HepG2 (cell line): ENCODE data around the gene CDK18. TPM values are rescaled to one million over a fixed set of nuclear protein-coding genes. Genes with fewer than 3 reads are reported as not detected.
A peak's percentile ranks its signal among the peaks of the same experiment; 100 is the strongest.

Experiments
- ATF6 ChIP-seq: sonication (generic); formaldehyde crosslinking; conservative IDR thresholded peaks from 2 replicates; pipeline ENCODE4 v1.4.0; 2020; ENCODE audit warnings: missing genetic modification reagents
- HNF4A ChIP-seq: sonication (generic); formaldehyde crosslinking; IDR thresholded peaks from 2 replicates; pipeline ENCODE4 v1.4.0; 2020; ENCODE audit warnings: missing genetic modification reagents
- KLF16 ChIP-seq, 2 experiments: sonication (generic) in 1 of 2; formaldehyde crosslinking in 1 of 2; IDR thresholded peaks; 2 replicates each; pipeline versions ENCODE4 v1.6.1 to v1.8.0; 2016 to 2023; ENCODE audit warnings: missing genetic modification reagents in 2 of 2, missing compliant biosample characterization in 1 of 2
- SAFB2 ChIP-seq: sonication (generic); formaldehyde crosslinking; IDR thresholded peaks from 2 replicates; pipeline ENCODE4 v1.5.1; 2020; ENCODE audit warnings: missing genetic modification reagents, low read depth, mild to moderate bottlenecking, borderline replicate concordance
- SNRNP70 ChIP-seq: fragments of 200-400 bp; formaldehyde crosslinking; IDR thresholded peaks from 2 replicates; pipeline ENCODE4 v1.6.1; 2017; ENCODE audit warnings: mild to moderate bottlenecking, low read depth, low read length, moderate library complexity
- SP2 ChIP-seq: sonication (generic); formaldehyde crosslinking; IDR thresholded peaks from 2 replicates; pipeline ENCODE4 v1.5.1; 2020; ENCODE audit warnings: mild to moderate bottlenecking, missing genetic modification reagents
- XBP1 ChIP-seq: sonication (generic); formaldehyde crosslinking; IDR thresholded peaks from 2 replicates; pipeline ENCODE4 v1.5.0; 2020; ENCODE audit warnings: missing genetic modification reagents
- ZBTB42 ChIP-seq: sonication (generic); formaldehyde crosslinking; IDR thresholded peaks from 2 replicates; pipeline ENCODE4 v1.5.0; 2020; ENCODE audit warnings: mild to moderate bottlenecking, missing genetic modification reagents
- ZIK1 ChIP-seq: sonication (generic); formaldehyde crosslinking; IDR thresholded peaks from 2 replicates; pipeline ENCODE4 v1.5.0; 2020; ENCODE audit warnings: mild to moderate bottlenecking, low read depth, missing genetic modification reagents, borderline replicate concordance
- ZKSCAN8 ChIP-seq: IDR thresholded peaks from 2 replicates; pipeline ENCODE4 v1.6.1; 2016; ENCODE audit warnings: borderline replicate concordance, missing genetic modification reagents, missing compliant biosample characterization
- ZNF225 ChIP-seq: sonication (generic); formaldehyde crosslinking; IDR thresholded peaks from 2 replicates; pipeline ENCODE4 v1.4.0; 2020; ENCODE audit warnings: mild to moderate bottlenecking, missing genetic modification reagents
- ZNF432 ChIP-seq: sonication (generic); formaldehyde crosslinking; IDR thresholded peaks from 2 replicates; pipeline ENCODE4 v1.5.0; 2020; ENCODE audit warnings: missing genetic modification reagents, mild to moderate bottlenecking, borderline replicate concordance
- ZNF530 ChIP-seq: sonication (generic); formaldehyde crosslinking; IDR thresholded peaks from 2 replicates; pipeline ENCODE4 v1.5.0; 2020; ENCODE audit warnings: low read depth, mild to moderate bottlenecking, missing genetic modification reagents
- ZNF563 ChIP-seq: sonication (generic); formaldehyde crosslinking; IDR thresholded peaks from 2 replicates; pipeline ENCODE4 v1.8.0; 2022; ENCODE audit warnings: mild to moderate bottlenecking, moderate library complexity, missing genetic modification reagents
- ZNF703 ChIP-seq: sonication (generic); formaldehyde crosslinking; IDR thresholded peaks from 2 replicates; pipeline ENCODE4 v1.5.1; 2020; ENCODE audit warnings: missing genetic modification reagents, mild to moderate bottlenecking, moderate library complexity, borderline replicate concordance
- ZNF878 ChIP-seq: sonication (generic); formaldehyde crosslinking; IDR thresholded peaks from 2 replicates; pipeline ENCODE4 v1.8.1; 2023; ENCODE audit warnings: mild to moderate bottlenecking, missing genetic modification reagents, moderate library complexity
- polyA plus RNA-seq, 8 experiments: library from polyadenylated mRNA; depleted of rRNA in 3 of 8; stranded (reverse) in 7 of 8; unstranded in 1 of 8; fragments of >200 nt; fragmentation: Illumina TruSeq in 4 of 8; extraction: Trizol in 4 of 8; gene quantifications; 2 replicates each; pipeline versions ENCODE4 v1.2.1 to v1.2.3, GENCODE V29; 2011 to 2016; ENCODE audit warnings: low read depth in 4 of 8, missing spikeins in 1 of 8, mixed read lengths in 1 of 8; ENCODE audit not compliant: insufficient read depth in 1 of 8
- total RNA-seq, 5 experiments: library from RNA; depleted of rRNA; stranded (reverse); fragments of >200 nt; fragmentation: Illumina TruSeq; extraction: Trizol; gene quantifications; 2 replicates each; pipeline ENCODE4 v1.2.3, GENCODE V29; 2016; ENCODE audit warnings: low read depth in 1 of 5
- TF ChIP-seq, protein P1 (sequence below): sonication (generic); formaldehyde crosslinking; IDR thresholded peaks from 2 replicates; pipeline ENCODE4 v1.4.0; 2020; ENCODE audit warnings: missing genetic modification reagents, borderline replicate concordance
- TF ChIP-seq, protein P2 (sequence below): sonication (generic); formaldehyde crosslinking; IDR thresholded peaks from 2 replicates; pipeline ENCODE4 v1.5.1; 2020; ENCODE audit warnings: mild to moderate bottlenecking, missing genetic modification reagents, moderate library complexity

CDK18 gene
- total and polyA plus RNA-seq, 2 of the 13 experiments (the other 11 are each of a cell fraction or from before 2014, with no cell fraction given), result 6.4 to 38.8 TPM

- TF ChIP-seq, protein P1, sequence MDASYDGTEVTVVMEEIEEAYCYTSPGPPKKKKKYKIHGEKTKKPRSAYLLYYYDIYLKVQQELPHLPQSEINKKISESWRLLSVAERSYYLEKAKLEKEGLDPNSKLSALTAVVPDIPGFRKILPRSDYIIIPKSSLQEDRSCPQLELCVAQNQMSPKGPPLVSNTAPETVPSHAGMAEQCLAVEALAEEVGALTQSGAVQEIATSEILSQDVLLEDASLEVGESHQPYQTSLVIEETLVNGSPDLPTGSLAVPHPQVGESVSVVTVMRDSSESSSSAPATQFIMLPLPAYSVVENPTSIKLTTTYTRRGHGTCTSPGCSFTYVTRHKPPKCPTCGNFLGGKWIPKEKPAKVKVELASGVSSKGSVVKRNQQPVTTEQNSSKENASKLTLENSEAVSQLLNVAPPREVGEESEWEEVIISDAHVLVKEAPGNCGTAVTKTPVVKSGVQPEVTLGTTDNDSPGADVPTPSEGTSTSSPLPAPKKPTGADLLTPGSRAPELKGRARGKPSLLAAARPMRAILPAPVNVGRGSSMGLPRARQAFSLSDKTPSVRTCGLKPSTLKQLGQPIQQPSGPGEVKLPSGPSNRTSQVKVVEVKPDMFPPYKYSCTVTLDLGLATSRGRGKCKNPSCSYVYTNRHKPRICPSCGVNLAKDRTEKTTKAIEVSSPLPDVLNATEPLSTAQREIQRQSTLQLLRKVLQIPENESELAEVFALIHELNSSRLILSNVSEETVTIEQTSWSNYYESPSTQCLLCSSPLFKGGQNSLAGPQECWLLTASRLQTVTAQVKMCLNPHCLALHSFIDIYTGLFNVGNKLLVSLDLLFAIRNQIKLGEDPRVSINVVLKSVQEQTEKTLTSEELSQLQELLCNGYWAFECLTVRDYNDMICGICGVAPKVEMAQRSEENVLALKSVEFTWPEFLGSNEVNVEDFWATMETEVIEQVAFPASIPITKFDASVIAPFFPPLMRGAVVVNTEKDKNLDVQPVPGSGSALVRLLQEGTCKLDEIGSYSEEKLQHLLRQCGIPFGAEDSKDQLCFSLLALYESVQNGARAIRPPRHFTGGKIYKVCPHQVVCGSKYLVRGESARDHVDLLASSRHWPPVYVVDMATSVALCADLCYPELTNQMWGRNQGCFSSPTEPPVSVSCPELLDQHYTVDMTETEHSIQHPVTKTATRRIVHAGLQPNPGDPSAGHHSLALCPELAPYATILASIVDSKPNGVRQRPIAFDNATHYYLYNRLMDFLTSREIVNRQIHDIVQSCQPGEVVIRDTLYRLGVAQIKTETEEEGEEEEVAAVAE (CRISPR knock-in tag), result no peak; the same call in 1 of the 2 replicates
- TF ChIP-seq ZNF563 (CRISPR knock-in tag) (no peak), XBP1 (CRISPR knock-in tag) (no peak), ZNF530 (CRISPR knock-in tag) (no peak), SNRNP70 (no peak), ZBTB42 (CRISPR knock-in tag) (no peak), ZNF432 (CRISPR knock-in tag) (no peak), SAFB2 (CRISPR knock-in tag) (no peak; the same call in 1 of the 2 replicates), ZNF878 (CRISPR knock-in tag) (no peak), ZNF703 (CRISPR knock-in tag) (no peak), ZNF225 (CRISPR knock-in tag) (no peak), ZIK1 (CRISPR knock-in tag) (no peak), ZKSCAN8 (CRISPR knock-in tag) (peak; percentile 88; the same call in 1 of the 2 replicates), ATF6 (CRISPR knock-in tag) (no peak), SP2 (CRISPR knock-in tag) (no peak), HNF4A (CRISPR knock-in tag) (peak; percentile 95), KLF16 (CRISPR knock-in tag; IDR thresholded peaks at IDR 0.05) (peak in 1 of 2 experiments; percentile 71; a peak in 1 of 4 replicates)
- TF ChIP-seq, protein P2, sequence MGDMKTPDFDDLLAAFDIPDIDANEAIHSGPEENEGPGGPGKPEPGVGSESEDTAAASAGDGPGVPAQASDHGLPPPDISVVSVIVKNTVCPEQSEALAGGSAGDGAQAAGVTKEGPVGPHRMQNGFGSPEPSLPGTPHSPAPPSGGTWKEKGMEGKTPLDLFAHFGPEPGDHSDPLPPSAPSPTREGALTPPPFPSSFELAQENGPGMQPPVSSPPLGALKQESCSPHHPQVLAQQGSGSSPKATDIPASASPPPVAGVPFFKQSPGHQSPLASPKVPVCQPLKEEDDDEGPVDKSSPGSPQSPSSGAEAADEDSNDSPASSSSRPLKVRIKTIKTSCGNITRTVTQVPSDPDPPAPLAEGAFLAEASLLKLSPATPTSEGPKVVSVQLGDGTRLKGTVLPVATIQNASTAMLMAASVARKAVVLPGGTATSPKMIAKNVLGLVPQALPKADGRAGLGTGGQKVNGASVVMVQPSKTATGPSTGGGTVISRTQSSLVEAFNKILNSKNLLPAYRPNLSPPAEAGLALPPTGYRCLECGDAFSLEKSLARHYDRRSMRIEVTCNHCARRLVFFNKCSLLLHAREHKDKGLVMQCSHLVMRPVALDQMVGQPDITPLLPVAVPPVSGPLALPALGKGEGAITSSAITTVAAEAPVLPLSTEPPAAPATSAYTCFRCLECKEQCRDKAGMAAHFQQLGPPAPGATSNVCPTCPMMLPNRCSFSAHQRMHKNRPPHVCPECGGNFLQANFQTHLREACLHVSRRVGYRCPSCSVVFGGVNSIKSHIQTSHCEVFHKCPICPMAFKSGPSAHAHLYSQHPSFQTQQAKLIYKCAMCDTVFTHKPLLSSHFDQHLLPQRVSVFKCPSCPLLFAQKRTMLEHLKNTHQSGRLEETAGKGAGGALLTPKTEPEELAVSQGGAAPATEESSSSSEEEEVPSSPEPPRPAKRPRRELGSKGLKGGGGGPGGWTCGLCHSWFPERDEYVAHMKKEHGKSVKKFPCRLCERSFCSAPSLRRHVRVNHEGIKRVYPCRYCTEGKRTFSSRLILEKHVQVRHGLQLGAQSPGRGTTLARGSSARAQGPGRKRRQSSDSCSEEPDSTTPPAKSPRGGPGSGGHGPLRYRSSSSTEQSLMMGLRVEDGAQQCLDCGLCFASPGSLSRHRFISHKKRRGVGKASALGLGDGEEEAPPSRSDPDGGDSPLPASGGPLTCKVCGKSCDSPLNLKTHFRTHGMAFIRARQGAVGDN (CRISPR knock-in tag), result peak; percentile 79
These were observed 19.2 kb upstream of the CDK18 start (continued) for GRCh38 chr1:205484985-205485967.
